DMS53 treated with DMSO at 0.1 percent for 48 hours (cell line): ENCODE measurements around the gene NMNAT3.

Source experiments
- DNase-seq: peaks from one replicate; lab custom pipeline; 2025; ENCODE audit not compliant: unreplicated experiment; lab: John Stamatoyannopoulos, UW

NMNAT3 gene

DNA sequence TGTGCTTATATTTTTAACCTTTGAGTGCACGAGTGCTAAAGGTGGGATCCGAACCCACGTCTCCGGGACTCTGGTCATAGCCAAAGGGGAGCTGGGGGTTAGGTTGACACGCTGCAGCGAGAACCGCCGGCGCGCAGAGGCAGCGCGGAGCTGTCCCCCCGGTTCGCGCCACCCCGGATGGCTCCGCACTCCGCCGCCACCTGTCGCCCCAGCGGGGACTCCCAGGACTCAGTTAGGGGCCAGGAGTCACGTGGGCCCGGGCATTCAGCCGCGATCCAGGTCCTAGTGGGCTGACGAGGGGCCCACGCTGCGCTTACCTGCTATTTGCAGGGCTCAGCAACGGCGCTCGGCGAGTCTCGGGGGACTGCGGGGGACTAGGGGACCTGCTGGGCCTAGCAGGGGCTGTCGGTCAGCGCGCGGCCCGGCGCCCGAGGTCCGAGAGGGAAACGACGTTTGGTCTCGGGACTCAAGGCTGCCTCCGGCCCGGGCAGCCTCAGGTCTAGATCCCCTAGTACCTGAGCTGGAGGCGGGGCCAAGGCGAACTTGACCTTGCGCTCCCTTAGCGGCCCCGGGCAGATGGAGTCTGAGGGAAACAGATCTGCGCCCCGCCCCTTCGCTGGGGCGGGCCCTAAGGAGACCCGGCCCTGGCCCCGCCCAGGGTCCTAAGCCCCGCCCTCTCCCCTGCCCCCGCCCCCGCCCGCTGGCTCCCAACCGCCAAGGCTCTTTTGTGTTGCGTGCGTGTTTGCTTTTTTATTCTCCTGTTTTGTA, at the start of gene NMNAT3:
NMNAT3 (minus strand) TSS at position 585 of the 768 bp plus-strand sequence. CDS start 50,248 bp downstream, outside the sequence.
- peak; percentile 80 for DNase-seq

DNA sequence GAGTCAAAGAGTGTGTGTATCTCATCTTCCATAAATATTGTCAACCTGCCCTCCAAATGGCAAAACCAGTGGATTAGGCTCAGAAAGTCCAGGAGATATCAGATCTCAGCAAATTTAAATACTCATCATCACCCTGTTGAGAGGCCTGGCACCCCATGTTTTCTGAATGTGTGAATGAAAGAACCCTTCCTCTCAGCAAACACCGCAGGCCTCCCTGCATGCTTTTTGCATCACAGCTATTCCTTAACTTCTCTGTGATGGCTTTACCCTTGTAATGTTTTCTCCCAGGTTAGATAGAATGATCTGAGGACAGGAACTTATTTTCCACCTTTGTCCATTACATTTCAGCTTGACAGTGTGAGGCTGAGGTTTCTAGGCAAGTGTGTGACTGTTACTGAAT, 43.6 kb upstream of the NMNAT3 start:
- no peak for DNase-seq

DNA sequence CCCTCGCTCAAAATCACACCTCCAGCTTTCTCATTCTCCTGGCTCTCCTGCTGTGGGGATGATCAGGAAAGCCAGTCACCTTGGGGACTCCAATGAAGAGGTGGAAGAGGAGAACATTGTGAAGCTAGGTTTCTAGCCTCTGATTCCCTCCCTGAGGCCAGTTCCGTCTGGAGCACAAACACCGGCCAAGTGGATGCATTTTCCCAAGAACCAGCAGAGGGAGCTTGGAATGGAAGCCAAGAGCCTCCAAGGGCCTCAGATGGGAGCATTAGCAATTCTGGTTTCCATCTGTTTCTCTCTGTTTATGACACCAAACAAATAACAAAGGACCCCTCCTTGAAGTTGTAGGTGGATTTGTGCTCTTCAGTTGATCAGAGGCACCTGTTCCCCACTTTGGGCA, 40.6 kb upstream of the NMNAT3 start:
- DNase-seq = no peak

DNA sequence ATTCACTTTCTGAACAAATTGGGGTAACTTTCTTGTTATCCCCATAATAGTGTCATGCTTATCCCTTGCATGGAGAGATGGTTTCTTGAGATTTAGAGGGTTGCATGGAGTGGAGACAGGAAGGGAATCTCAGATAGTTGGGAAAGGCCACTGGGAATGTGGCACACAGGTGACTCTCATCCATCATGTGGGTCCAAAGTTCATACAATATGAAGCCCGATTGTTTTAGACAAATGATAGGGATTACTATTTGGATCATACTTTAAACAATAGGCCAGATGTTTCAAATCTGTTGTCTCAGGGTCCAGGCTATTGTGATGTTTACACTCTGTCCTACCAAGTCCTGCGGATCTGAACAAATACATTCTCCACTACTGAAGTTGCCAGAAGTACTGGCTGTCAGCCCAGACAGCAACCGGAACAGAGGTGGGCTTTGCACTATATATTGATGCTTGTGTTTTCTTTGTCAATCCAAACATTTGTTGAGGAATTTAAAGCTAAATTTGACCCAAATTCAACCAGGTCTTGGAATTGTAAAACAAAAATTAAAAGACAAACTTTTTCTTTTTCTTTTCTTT, 39.2 kb upstream of the NMNAT3 start:
- no peak for DNase-seq

DNA sequence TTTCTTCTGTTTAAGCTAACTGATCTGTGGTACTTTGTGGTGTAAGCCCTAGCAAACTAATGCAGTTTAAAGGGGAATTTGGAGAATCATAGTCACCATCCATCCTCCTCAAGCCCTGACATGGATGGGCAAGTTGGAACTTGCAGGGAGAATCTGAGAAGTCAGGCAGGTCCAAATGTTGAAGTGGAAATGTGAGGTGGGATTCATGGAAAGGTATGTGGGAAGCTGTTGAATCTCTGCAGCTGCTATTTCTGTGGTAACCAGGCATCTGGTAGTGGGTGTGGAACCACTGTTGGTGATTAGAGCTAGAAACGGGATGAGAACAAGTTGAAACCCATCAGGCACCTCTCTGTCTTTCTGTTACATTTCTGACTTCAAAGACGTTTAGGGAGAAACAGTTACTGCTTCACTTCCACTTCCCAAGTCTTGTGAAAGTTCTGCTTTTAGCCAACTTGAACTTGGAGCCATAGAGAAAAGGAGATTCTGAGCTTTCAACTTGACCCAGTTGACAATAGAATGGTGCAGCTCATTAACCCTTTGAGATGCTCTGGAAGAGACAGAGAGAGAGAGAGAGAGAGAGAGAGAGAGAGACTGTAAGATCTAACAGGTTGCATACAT, 38.1 kb upstream of the NMNAT3 start:
- no peak for DNase-seq

DNA sequence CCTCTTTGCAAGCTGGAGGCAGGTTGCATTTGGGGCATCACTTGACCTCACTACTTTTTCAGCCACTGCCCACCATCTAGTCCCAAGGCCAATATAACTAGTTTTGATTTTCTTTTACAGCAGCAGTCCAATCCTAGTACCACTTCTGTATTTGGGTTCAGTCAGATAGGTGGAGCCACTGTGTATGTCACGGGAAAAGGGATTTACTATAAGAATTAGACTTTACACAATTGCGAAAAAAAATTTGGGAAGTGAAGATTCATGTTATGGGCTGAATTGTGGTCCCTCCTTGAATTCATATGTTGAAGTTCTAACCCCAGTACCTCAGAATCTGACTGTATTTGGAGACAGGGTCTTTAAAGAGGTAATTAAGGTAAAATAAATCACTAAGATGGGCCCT, 37.4 kb upstream of the NMNAT3 start:
- no peak for DNase-seq

DNA sequence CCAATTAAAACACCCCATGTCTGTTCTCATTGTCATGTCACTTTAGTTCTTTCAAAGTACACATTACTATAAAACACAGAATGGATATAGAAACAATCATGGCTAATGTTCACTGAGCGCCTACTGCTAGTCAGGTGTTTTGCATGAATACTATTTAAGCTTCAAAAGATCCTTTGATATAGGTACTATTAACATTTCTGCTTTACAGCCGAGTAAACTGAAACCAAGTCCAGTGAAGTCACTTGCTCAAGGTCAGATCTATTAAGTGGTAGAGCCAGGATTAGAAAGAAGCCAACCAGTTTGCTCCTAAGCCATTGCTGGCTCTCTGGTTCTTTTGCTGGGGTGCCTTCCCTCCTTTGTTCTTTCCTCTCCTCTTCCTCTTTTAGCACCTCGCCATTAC, 32.4 kb upstream of the NMNAT3 start:
- DNase-seq = no peak

DNA sequence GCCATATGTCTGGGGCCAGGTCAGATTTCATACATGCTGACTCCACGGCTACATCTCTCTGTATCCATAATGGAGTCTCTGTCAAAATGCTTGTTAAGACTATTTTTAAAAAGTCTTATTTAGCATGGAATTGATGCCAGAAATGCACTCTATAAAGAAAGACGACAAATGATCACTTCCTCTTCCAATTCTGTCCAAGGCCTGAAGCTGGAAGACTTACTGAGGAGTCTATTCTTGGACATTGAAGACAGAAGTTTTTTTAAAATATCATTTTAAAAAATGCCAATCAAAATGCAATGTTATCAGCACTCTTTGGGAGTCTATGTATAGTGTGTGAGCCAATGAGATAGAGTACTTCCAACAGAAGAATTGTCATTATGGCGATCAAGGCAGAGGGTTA, 27.9 kb upstream of the NMNAT3 start:
- no peak for DNase-seq

DNA sequence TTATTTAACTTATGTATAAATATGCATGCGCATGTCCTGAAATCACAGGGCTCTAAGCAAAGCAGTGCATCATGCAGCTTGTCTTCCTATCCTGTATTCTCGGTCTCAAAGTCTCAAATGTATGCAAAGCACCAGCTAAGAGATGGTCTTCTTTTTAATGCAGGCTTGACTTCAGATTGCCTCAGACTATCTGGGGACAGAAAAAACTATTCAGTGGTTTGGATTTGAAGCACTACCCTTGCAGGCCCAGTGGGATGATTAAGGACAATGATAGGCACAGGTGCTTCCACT, 18.5 kb upstream of the NMNAT3 start:
- DNase-seq = no peak

DNA sequence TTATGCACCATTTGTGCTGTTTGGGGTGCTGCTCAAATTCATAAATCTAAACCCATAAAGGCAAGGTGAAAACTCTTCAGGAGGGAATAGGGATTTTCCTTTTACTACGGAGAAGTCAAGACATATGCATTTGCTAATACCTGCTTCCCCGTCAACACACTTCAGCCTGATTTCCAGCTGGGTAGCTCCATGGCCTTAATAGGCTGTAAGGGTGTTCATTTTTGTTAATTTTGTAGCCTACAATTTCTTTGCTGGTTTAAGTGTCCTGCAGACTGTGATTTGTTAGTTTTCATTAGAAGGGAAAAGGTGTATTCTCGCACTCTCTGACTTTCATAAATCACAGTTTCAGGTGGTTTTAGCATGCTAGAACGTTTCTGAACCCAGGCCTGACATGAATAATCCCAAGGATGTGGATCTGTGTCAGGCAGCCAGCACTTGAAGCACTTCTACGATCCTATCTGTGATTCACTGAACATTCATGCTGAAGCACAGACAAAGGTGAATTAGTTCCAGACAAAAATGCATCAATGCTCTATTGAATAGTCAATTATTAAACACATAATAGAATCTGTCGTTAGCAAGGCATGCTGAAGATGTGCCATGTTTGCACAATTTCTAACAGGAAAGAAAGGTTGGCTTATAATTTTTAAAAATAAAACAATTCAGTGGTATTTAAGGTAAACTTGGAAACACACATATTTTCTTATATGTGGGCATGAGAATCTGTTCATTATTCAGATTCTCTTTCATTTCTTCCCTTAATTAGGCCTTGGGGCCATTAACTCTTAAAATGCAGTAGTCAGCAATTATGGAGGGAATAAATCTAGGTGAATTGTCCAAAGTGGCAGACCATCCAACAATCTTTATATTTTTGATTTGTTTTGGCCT, 17.9 kb upstream of the NMNAT3 start:
- DNase-seq = no peak

DNA sequence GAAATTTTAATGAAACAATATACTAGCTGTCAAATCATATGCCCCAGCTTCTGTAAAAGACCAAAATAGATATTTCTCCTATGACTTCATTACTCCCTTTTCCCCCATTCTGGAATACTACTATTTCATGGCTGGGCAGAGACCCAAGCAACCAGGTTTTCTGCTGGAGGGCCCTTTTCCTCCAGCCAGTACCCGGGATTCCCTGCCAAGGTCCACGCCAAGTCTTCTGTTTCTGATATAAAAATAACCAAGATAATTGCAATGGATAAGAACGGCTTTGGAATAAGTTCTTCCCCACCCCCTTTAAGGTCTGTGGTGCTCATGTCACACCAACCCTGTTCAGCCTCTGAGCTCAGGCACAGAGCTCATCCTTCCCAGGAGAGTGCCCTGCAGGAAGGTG, 17.2 kb upstream of the NMNAT3 start:
- DNase-seq = no peak

DNA sequence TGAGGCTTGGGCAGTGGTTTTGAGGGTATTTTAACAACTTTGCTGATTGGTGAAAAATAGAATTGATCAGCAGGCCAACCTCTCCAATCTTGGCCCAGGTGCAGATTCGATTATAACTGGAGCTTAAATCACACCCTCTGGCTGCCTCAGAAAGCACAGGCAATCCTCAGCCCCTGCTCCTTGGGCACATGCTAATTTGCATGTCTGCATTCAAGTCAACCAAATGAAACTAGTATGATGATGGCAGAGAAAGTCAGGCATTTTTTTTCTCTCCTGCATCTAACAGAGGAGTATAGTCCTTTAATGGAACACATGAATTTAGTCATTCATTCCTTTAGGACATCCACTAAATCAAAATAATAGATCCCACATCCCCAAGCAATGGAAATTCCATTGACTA, 16.8 kb upstream of the NMNAT3 start:
- no peak for DNase-seq

DNA sequence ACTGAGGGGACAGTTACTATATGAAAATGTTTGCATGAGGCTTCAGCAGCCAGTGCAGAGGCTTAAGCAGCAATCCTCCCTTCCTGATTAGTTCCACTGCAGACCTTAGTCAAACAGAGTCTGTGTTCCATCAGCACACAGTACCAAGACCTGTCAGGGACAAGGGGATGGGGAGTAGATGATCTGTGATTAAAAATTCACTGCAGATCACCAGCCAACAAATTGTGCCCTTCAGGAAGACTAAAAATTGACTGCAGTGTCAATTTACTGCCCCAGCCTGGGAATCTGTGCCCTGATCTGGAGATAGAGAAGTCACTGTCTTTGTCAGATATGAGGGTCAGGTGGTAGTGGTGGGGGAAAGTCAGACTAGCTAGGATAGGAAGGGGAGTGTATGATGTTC, 13.8 kb upstream of the NMNAT3 start:
- no peak for DNase-seq

DNA sequence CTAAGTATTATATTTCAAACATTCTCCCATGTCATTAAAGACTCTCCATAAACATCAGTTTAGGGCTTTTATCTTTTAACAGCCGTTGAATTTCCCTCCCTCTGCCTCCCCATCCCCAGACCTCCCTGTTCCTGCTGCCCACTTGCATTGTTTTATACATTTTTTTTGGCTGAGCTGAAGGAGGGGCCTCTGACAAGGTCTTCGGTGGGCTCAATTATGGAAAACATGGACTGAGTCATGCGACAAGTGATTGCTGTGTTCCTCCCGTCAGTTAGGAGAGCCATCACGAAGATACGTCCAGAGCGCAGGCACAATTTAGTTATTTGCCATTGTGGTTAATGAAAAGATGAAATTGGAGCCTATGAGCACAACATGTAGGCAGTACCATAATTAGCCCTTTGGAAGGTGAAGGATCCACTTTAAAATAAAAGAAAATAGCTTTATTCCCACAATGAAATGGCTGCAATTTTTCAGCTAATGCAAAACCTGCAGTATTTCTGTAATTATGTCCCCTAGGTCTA, 12.0 kb upstream of the NMNAT3 start:
- DNase-seq = no peak

DNA sequence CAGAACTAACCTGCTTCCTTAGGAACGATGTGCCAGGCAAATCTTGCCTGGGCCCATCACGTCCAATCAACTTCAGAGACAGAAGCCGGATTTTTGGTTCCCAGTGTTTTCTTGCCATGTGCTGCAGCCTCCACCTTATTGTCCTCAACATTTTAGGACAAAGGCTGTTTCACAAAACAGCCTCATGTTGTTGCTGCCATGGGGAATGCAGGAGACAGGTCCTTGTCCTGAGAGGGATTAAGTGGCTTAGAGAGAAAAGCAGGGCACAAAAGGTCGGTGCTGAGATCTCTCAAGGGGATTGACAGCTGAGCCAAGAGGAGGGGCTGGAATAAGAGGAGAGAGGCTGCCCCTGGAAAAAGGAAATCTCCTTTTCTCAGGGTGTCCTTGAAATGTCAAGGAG, 11.3 kb upstream of the NMNAT3 start:
- DNase-seq = no peak

DNA sequence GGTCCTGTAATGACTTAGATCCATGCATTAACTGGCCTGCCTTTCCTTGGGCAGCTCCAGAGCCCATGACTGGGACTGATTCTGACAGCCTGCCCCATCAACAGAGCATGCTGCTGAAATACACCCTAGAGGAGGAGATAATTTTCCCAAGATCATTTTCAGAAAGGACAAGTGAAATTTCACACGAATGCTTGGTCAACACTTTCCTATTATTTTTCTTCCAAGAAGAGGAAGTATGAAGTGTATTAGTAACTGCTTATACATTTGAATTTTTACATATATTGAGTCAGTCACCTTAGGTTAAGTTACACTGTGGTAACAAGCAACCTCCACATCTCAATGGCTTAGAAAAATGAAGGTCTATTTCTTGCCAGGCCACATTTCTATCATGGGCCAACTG, 9.7 kb upstream of the NMNAT3 start:
- no peak for DNase-seq

DNA sequence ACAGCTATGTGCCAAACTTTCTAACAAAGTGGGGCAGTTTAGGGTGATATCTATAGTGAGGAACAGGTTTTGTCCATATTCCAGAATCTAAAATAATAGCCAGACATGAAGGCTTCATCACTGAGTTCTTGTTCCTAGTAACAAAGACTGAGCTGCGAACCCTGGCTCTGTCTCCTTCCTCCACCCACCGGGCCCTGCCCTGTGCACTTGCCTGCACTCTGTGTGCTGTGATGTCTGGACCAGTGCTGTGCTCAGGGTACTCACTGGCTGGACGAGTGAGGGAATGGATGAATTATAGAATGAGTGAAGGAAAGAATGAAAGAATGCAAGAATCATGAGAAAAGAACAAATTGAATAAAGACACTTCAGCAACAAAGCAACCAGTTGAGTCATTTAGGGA, 8.9 kb upstream of the NMNAT3 start:
- DNase-seq = no peak

DNA sequence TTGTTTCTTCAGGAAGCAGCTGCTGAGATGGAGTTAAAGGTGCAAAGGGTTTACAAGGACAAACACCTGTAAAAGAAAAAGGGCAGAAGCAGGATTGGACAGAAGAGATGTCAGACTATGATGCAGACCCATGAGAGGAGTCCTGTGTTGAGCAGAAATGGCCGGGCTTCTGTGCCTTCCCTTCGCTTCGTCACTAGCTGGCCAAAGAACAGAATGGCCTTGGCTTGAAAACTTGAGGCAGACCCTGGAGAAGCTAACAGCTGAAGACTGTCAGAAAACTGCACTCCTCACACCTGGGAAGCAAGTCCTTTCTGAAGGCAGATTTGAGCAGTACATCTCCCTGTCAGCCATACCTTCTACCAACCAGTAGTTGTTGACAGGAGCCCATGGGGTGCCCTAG, 8.4 kb upstream of the NMNAT3 start:
- no peak for DNase-seq

DNA sequence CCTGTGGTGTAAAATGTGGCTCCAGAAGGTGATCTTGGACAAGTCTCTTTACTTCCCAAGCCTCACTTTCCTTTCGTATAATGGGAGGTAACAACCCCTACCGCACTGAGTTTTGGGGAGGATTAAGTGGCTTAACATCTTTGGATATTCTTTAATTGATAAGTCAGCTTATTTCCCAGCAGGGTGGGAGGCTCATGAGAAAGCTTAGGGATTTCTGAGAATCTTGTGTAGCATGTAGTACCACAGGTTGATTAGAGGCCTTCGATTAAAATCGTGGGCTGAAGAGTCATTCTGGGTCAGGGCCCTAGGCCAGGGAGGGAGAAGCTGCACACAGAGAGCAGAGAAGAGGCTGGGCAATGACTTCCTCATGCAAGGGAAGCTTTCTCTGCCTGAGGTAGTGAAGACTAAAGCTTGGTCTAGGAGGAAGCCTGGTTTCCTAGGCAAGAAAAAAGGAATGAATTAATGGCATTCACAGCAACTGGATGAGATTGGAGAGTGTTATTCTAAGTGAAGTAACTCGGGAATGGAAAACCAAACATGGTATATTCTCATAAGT, 1.5 kb upstream of the NMNAT3 start:
- DNase-seq = no peak

DNA sequence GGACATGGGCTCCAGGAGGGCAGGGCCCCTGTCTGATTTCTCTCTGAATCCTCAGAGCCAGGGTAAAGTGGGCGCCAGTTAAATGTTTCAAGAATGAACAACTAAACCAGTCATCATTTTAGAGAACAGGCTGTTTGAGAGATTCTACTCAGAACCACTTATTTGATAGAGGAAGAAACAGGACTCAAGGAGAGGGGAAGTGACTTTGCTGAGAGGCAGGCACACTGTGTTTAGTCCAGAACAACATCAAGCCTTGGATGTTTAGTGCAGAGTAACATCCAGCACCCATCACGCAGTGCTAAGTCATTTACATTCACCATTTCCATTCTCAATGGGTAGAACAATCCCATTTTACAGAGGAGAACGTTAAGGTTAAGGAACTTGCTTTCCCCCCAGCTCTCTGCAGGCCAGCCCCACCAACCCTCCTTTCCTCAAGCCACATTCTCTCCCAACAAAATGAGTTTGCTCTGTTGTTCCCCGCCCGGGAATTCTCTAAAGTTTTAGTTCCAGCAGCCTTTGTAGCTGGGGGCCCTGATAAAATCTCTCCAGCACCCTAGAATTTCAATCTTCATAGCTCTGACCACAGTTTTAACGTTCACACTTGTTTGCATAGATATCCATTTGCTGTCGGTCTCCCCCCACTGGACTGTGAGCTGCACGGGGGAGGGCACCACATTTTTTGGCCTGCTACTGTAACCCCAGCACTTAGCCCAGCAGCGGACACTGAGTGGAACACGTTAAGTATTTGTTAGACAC, 962 bp downstream of the NMNAT3 start:
- DNase-seq = no peak

DNA sequence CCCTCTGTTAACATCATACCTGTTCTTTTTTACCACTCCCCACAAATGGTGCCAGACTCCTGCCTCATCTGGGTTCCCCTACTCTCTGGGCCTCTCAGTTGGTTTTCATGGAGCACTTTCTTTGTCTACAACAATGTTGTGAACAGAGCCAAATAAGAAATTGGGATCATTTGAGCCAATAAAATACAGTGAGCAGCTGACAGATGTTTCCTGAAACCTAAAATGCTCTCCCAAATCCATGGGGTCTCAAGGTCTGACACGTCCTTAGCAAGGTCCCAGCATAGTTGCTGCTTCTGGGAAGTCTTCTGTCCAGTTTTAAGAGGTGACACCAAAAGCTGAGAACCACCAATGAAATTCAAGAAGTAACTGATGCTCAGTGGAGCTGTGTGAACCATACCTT, 1.7 kb downstream of the NMNAT3 start:
- no peak for DNase-seq
